ENCODE data around the gene PRKN.

DNA sequence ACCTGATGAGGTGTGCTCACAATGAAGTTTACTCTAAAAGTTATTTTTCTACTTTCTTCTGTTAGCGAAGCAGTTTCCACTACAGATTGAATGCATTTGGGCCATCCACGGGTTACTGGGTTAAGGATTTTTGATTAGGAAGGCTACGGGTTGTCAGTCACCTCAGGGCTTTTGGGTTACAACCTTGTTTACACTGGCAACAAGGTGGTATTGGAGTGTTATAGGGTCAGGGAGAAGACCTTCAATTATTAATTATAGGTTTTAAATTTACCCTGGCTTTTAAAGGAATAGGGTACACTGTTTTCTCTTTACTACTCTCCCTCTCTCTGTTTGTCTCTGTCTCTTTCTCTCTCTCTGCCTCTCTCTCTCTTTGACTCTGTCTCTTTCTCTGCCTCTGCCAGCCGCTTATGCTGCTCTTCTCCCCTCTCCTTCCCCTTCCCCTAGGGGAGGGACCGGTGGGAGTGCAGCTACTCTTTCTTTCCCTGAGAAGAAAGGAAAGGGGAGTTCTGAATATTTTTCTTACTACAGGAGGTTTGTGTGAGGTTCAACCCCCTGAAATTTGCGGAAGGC, 1413.5 kb downstream of the PRKN start:
- no peak for TF ChIP-seq TAF9B (IDR thresholded peaks at IDR 0.05; ENCODE audit: partially characterized antibody)
- no peak for TF ChIP-seq CTCF (IDR thresholded peaks at IDR 0.05 in 2 of 3, conservative IDR thresholded peaks at IDR 0.05 in 1 of 3; ENCODE audit: insufficient read depth in 2 of 3, low read depth in 1 of 3, low read length in 3 of 3)
- no peak for TF ChIP-seq NFATC3 (IDR thresholded peaks at IDR 0.05)
- TF ChIP-seq L3MBTL2 (IDR thresholded peaks at IDR 0.05), result no peak
- TF ChIP-seq FOXA3 (CRISPR knock-in tag; conservative IDR thresholded peaks at IDR 0.05 in 1 of 2, IDR thresholded peaks at IDR 0.05 in 1 of 2), result no peak
